Measurements from ENCODE around the gene KCNMA1.

KCNMA1 gene

DNA sequence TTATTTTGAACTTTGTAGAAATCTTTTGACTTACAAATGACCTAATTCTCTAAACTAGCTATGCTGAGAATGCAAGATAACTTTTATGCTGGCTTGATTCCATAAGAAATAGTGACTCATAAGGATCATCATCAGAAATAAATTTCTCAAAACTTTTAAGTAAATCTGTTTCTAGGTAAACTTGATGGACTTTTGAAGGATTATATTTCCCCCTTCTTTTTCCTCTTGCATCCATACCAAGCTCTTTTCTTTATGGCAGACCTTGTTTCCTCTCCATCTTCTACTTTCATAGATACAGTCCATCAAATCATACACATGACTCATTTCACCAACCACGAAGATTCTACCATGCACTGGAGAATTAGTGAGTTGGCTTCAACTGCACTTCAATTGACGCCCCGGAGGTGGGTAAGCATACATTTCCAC, 336.3 kb downstream of the KCNMA1 start:
- no peak overlapping the region for H3K4me2 ChIP-seq
- H3K27ac ChIP-seq = no peak overlapping the region
- TF ChIP-seq CTCF (conservative IDR thresholded peaks at IDR 0.05; ENCODE audit: low read depth, low read length) = no peak
- H3K27me3 ChIP-seq (ENCODE audit: insufficient read depth, low read depth) = no peaks in the 10 kb centered on the region
- H3K36me3 ChIP-seq (ENCODE audit: insufficient read depth) = no peaks in the 10 kb centered on the region
- H3K9ac ChIP-seq = no peak overlapping the region
- H3K79me2 ChIP-seq (ENCODE audit: insufficient read depth, low read depth) = no peaks in the 10 kb centered on the region
- H2AFZ ChIP-seq (ENCODE audit: low read depth) = no peak overlapping the region
- no peak overlapping the region for H3K4me3 ChIP-seq (IDR thresholded peaks at IDR 0.05; ENCODE audit: insufficient read depth, low read depth, low read length)
- no peaks in the 10 kb centered on the region for H3K4me1 ChIP-seq (ENCODE audit: low read depth, poor library complexity, severe bottlenecking)
- H4K20me1 ChIP-seq (ENCODE audit: insufficient read depth) = no peaks in the 10 kb centered on the region

GRCh38 chr10:77300682-77301302, 336.8 kb downstream of the KCNMA1 start:
- Histone ChIP-seq H3K4me3 (IDR thresholded peaks at IDR 0.05; ENCODE audit: insufficient read depth, low read depth, low read length) (no peak overlapping the region), H3K9ac (no peak overlapping the region), H3K79me2 (ENCODE audit: insufficient read depth, low read depth) (no peaks in the 10 kb centered on the region), H3K27ac (no peak overlapping the region), H3K4me2 (no peak overlapping the region), H4K20me1 (ENCODE audit: insufficient read depth) (no peaks in the 10 kb centered on the region), H2AFZ (ENCODE audit: low read depth) (no peak overlapping the region), H3K27me3 (ENCODE audit: insufficient read depth, low read depth) (no peaks in the 10 kb centered on the region), H3K36me3 (ENCODE audit: insufficient read depth) (no peaks in the 10 kb centered on the region), H3K4me1 (ENCODE audit: low read depth, poor library complexity, severe bottlenecking) (no peaks in the 10 kb centered on the region)
- no peak for TF ChIP-seq CTCF (conservative IDR thresholded peaks at IDR 0.05; ENCODE audit: low read depth, low read length)

DNA sequence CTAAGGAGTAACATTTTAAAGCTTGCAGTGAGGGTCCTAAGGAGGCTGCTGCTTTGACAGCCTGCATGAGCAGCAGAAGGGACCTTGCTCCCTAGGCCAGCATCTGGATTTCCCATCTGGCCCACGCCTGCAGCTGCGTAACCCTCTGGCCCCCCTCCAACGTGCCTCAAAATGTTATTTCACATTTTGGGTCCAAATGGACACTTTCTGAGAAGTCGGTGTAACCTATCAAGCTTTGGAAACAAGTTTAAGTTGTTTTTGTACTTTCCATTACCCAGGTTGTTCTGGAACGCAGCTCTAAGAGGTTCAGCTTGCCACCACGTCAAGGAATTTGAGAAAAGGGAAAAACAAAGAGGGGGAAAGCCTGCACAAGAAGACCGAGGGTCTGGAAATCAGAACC, 338.3 kb downstream of the KCNMA1 start:
- H3K27ac ChIP-seq = no peak overlapping the region
- H3K4me1 ChIP-seq (ENCODE audit: low read depth, poor library complexity, severe bottlenecking) = no peaks in the 10 kb centered on the region
- TF ChIP-seq CTCF (conservative IDR thresholded peaks at IDR 0.05; ENCODE audit: low read depth, low read length) = no peak
- H4K20me1 ChIP-seq (ENCODE audit: insufficient read depth) = no peaks in the 10 kb centered on the region
- H3K79me2 ChIP-seq (ENCODE audit: insufficient read depth, low read depth) = no peaks in the 10 kb centered on the region
- no peak overlapping the region for H3K4me3 ChIP-seq (IDR thresholded peaks at IDR 0.05; ENCODE audit: insufficient read depth, low read depth, low read length)
- H2AFZ ChIP-seq (ENCODE audit: low read depth) = no peak overlapping the region
- H3K4me2 ChIP-seq = no peak overlapping the region
- H3K9ac ChIP-seq = no peak overlapping the region
- no peaks in the 10 kb centered on the region for H3K27me3 ChIP-seq (ENCODE audit: insufficient read depth, low read depth)
- H3K36me3 ChIP-seq (ENCODE audit: insufficient read depth) = no peaks in the 10 kb centered on the region

DNA sequence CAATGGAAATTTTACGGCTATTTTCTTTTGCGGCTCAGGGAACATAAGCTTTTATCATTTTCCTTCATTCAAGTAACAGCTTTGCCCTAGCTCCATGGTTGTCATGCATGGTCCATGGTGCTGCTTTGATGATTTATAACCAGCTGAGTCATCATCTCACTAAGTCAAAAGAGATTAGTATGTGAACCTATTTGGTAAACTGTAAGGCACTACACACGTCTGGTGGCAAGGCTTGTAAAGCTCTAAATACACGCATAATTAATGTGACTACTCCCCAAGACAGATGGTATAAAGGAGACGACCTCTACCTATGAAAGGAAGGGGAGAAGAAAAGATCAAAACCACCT, 340.2 kb downstream of the KCNMA1 start:
- no peaks in the 10 kb centered on the region for H4K20me1 ChIP-seq (ENCODE audit: insufficient read depth)
- H3K79me2 ChIP-seq (ENCODE audit: insufficient read depth, low read depth) = no peaks in the 10 kb centered on the region
- H3K4me2 ChIP-seq = no peak overlapping the region
- no peak for TF ChIP-seq CTCF (conservative IDR thresholded peaks at IDR 0.05; ENCODE audit: low read depth, low read length)
- H3K4me1 ChIP-seq (ENCODE audit: low read depth, poor library complexity, severe bottlenecking) = no peaks in the 10 kb centered on the region
- H2AFZ ChIP-seq (ENCODE audit: low read depth) = no peak overlapping the region
- H3K36me3 ChIP-seq (ENCODE audit: insufficient read depth) = no peaks in the 10 kb centered on the region
- no peak overlapping the region for H3K4me3 ChIP-seq (IDR thresholded peaks at IDR 0.05; ENCODE audit: insufficient read depth, low read depth, low read length)
- no peaks in the 10 kb centered on the region for H3K27me3 ChIP-seq (ENCODE audit: insufficient read depth, low read depth)
- no peak overlapping the region for H3K27ac ChIP-seq
- H3K9ac ChIP-seq = no peak overlapping the region

Measured in KMS-11 (cell line).